GM12878 (cell line): ENCODE measurements around the gene TPMT. TPM values are rescaled to one million over a fixed set of nuclear protein-coding genes. Genes with fewer than 3 reads are reported as not detected.

ENCODE experiments used
- ATAC-seq: fragments of 200-7000 bp; cut with Tn5 transposase; 3 replicates; pipeline ENCODE4 v1.9.1; 2020; ENCODE audit warnings: mild to moderate bottlenecking, moderate library complexity
- BruUV-seq: library from RNA; stranded (reverse); fragments of 400-500 nt; replicated peaks from 2 replicates; lab custom pipeline; 2021; lab: Mats Ljungman, UMichigan
- CTCF ChIA-PET: fragments of 300-600 bp; sonication (Branson Sonifier 250); formaldehyde crosslinking; extraction: SDS; loops from one replicate; lab custom pipeline; 2021; ENCODE audit warnings: inconsistent platforms; lab: Yijun Ruan, JAX
- POLR2A ChIA-PET: fragments of 350-600 bp; formaldehyde crosslinking; extraction: SDS; loops from one replicate; lab custom pipeline; 2021; ENCODE audit warnings: inconsistent platforms; lab: Charles Lee
- RAD21 ChIA-PET: fragments of 300-600 bp; sonication (Branson Sonifier 250); formaldehyde crosslinking; loops from one replicate; lab custom pipeline; 2023; ENCODE audit warnings: antibody characterized with exemption; ENCODE audit not compliant: unreplicated experiment; lab: Charles Lee
- SMC1A ChIA-PET: fragments of 300-600 bp; sonication (Branson Sonifier 250); formaldehyde crosslinking; loops from one replicate; lab custom pipeline; 2023; ENCODE audit not compliant: unreplicated experiment, uncharacterized antibody; lab: Charles Lee
- DNase-seq: peaks from one replicate; pipeline ENCODE4 v3.0.0-alpha.2; 2011; ENCODE audit warnings: low read depth, low spot score
- FAIRE-seq: peaks from 3 replicates; lab custom pipeline; 2011; peaks lifted over from hg19 to GRCh38; lab: Jason Lieb, UNC
- H2AFZ ChIP-seq: 2 replicates; pipeline ENCODE4 v1.6.0; 2011; ENCODE audit warnings: low read depth, low read length, control low read depth; ENCODE audit not compliant: control insufficient read depth
- H3K27ac ChIP-seq: 2 replicates; pipeline ENCODE4 v1.5.1; 2011; ENCODE audit warnings: control low read depth; ENCODE audit not compliant: control insufficient read depth, insufficient read depth
- H3K27me3 ChIP-seq, 2 experiments: replicated peaks in 1 of 2; 2 replicates each; pipeline versions ENCODE4 v1.6.0 to v1.6.1; 2011; ENCODE audit warnings: low read length in 1 of 2; ENCODE audit not compliant: control insufficient read depth in 2 of 2, insufficient read depth in 2 of 2
- H3K36me3 ChIP-seq, 2 experiments: 2 replicates each; pipeline ENCODE4 v1.5.1; 2011; ENCODE audit warnings: low read length in 1 of 2; ENCODE audit not compliant: control insufficient read depth in 2 of 2, insufficient read depth in 2 of 2
- H3K4me1 ChIP-seq: 2 replicates; pipeline ENCODE4 v1.6.1; 2011; ENCODE audit warnings: mild to moderate bottlenecking, low read length, moderate library complexity, mixed read lengths; ENCODE audit not compliant: control insufficient read depth, insufficient read depth
- H3K4me2 ChIP-seq: 2 replicates; pipeline ENCODE4 v1.6.0; 2011; ENCODE audit warnings: control low read depth; ENCODE audit not compliant: control insufficient read depth, insufficient read depth
- H3K4me3 ChIP-seq: fragments of 200-600 bp; sonication (generic); 2 replicates; pipeline ENCODE4 v1.5.1; 2016
- H3K79me2 ChIP-seq: 2 replicates; pipeline ENCODE4 v1.6.0; 2011; ENCODE audit warnings: low read length; ENCODE audit not compliant: control insufficient read depth, insufficient read depth
- H3K9ac ChIP-seq: 2 replicates; pipeline ENCODE4 v1.8.0; 2011; ENCODE audit warnings: low read length, control low read depth, mixed read lengths; ENCODE audit not compliant: control insufficient read depth, insufficient read depth
- H3K9me3 ChIP-seq: replicated peaks from 3 replicates; pipeline ENCODE4 v1.5.1; 2011; ENCODE audit warnings: mild to moderate bottlenecking, low read length; ENCODE audit not compliant: control insufficient read depth, insufficient read depth
- H4K20me1 ChIP-seq: 2 replicates; pipeline ENCODE4 v1.6.0; 2011; ENCODE audit not compliant: control insufficient read depth, insufficient read depth
- CBX3 ChIP-seq: fragments of 200-600 bp; sonication (generic); IDR thresholded peaks from 2 replicates; pipeline ENCODE4 v1.6.1; 2016; ENCODE audit warnings: low read depth, borderline replicate concordance
- CBX5 ChIP-seq: sonication (generic); IDR thresholded peaks from 2 replicates; pipeline ENCODE4 v1.6.1; 2016; ENCODE audit warnings: low read depth, moderate library complexity, mild to moderate bottlenecking, inconsistent platforms
- CEBPB ChIP-seq, 2 experiments: fragments of 150-350 bp in 1 of 2; IDR thresholded peaks; 2 replicates each; pipeline ENCODE4 v1.6.1; 2012 to 2014; ENCODE audit warnings: low read depth in 2 of 2, low read length in 2 of 2, borderline replicate concordance in 1 of 2, inconsistent platforms in 1 of 2
- E2F8 ChIP-seq: fragments of 450-650 bp; IDR thresholded peaks from 2 replicates; pipeline ENCODE4 v1.6.1; 2018; ENCODE audit warnings: mild to moderate bottlenecking, low read depth, moderate library complexity; ENCODE audit not compliant: partially characterized antibody
- KLF5 ChIP-seq: fragments of 450-650 bp; IDR thresholded peaks from 2 replicates; pipeline ENCODE4 v1.6.1; 2014; ENCODE audit warnings: mild to moderate bottlenecking; ENCODE audit not compliant: partially characterized antibody
- MYC ChIP-seq: IDR thresholded peaks from 2 replicates; pipeline ENCODE4 v1.6.1; 2011; ENCODE audit warnings: mild to moderate bottlenecking, low read length, moderate library complexity, inconsistent platforms; ENCODE audit not compliant: insufficient read depth, insufficient replicate concordance, insufficient read length, severe bottlenecking
- POLR2A ChIP-seq: IDR thresholded peaks from 2 replicates; pipeline ENCODE4 v1.6.1; 2011; ENCODE audit warnings: low read depth, mild to moderate bottlenecking, low read length
- RAD21 ChIP-seq: IDR thresholded peaks from 2 replicates; pipeline ENCODE4 v1.6.1; 2011; ENCODE audit warnings: mild to moderate bottlenecking, low read depth, low read length, moderate library complexity; ENCODE audit not compliant: insufficient read depth
- SMARCA5 ChIP-seq: fragments of 450-650 bp; IDR thresholded peaks from 2 replicates; pipeline ENCODE4 v1.6.1; 2017; ENCODE audit warnings: mild to moderate bottlenecking
- SRF ChIP-seq, 2 experiments: IDR thresholded peaks; 2 replicates each; pipeline ENCODE4 v1.6.1; 2011; ENCODE audit warnings: low read depth in 2 of 2, low read length in 2 of 2, mild to moderate bottlenecking in 1 of 2, moderate library complexity in 1 of 2
- TCF7 ChIP-seq: IDR thresholded peaks from 2 replicates; pipeline ENCODE4 v1.6.1; 2014; ENCODE audit warnings: antibody characterized with exemption, borderline replicate concordance
- ZNF687 ChIP-seq: fragments of 450-650 bp; IDR thresholded peaks from 2 replicates; pipeline ENCODE4 v1.6.1; 2017; ENCODE audit warnings: mild to moderate bottlenecking, moderate library complexity
- WGBS: methylation state at CpG from one replicate; pipeline ENCODE4 v1.1.6; 2016; ENCODE audit warnings: low lambda C conversion rate; ENCODE audit not compliant: insufficient replicate concordance, insufficient coverage; ENCODE audit errors: missing lambda C conversion rate; 5-methylcytosine and 5-hydroxymethylcytosine counted together
- in situ Hi-C: fragments of 300-500 bp; cut with MboI; formaldehyde crosslinking; loops from 9 replicates; pipeline ENCODE4 v1.14.3; 2018; ENCODE audit warnings: mixed read lengths
- intact Hi-C: fragments of 100-400 bp; cut with micrococcal nuclease; formaldehyde crosslinking; loops from one replicate; pipeline ENCODE4 v1.14.2; 2022; ENCODE audit not compliant: unreplicated experiment
- polyA plus RNA-seq, 11 experiments: library from polyadenylated mRNA; depleted of rRNA in 4 of 11; unstranded in 6 of 11; stranded (reverse) in 5 of 11; fragments of >200 nt; fragmentation: Nextera tagmentation in 4 of 11; fragmentation: Illumina TruSeq in 1 of 11; extraction: Ambion mirVana in 4 of 11; extraction: Trizol in 1 of 11; gene quantifications; 1 replicate in 1 of 11; 2 replicates in 10 of 11; pipeline versions ENCODE4 v1.2.1 to v1.2.3, GENCODE V29; 2011 to 2016; ENCODE audit warnings: inconsistent platforms in 2 of 11, missing spikeins in 2 of 11, low read depth in 1 of 11
- total RNA-seq, 4 experiments: library from RNA; depleted of rRNA in 3 of 4; stranded (reverse); fragments of >200 nt in 3 of 4; fragmentation: Illumina TruSeq in 1 of 4; extraction: Trizol in 1 of 4; gene quantifications; 2 replicates each; pipeline versions ENCODE4 v1.2.1 to v1.2.3, GENCODE V29; 2013 to 2021
- TF ChIP-seq, protein P1 (sequence below): fragments of 450-650 bp; IDR thresholded peaks from 2 replicates; pipeline ENCODE4 v1.6.1; 2017; ENCODE audit warnings: antibody characterized with exemption, mild to moderate bottlenecking, moderate library complexity

The TPMT gene
- total and polyA plus RNA-seq, 10 of the 15 experiments (the other 5 are each of a cell fraction or from before 2014, with no cell fraction given): 7.9 to 18.2 (median 16.3) TPM

DNA sequence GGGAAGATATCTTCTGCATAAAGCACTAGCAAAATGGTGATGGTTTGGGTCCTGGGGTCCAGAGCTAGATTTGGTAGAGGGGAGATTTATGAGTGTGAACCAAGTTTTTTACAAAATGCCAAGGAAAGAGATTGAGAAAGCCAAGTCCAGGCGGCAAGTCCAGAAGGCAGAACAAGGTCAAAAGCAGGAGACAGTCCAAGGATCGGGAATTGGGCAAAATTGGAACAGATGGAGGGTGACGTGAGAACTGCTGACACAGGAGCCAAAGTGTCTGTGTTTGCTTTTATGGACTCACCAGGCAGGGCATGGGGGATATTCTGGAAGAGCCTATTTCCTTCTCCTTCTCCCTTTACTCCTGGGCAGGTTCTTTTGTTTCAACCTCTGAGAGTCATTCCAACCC, 36.5 kb downstream of the TPMT start:
- RAD21 ChIA-PET: no interaction called here
- FAIRE-seq (no peak), DNase-seq (no peak), ATAC-seq (no peak)
- H3K79me2 ChIP-seq: no peaks in the 10 kb centered on the region
- POLR2A ChIA-PET: no interaction called here
- no peaks in the 10 kb centered on the region for H4K20me1 ChIP-seq
- H3K4me3 ChIP-seq: no peak overlapping the region
- intact Hi-C loops (no loop called here), in situ Hi-C loops (no loop called here)
- no peaks in the 10 kb centered on the region for H3K36me3 ChIP-seq
- no peak overlapping the region for H3K4me2 ChIP-seq
- H3K27me3 ChIP-seq: no peaks in the 10 kb centered on the region
- no peak overlapping the region for H2AFZ ChIP-seq
- SMC1A ChIA-PET: no interaction called here
- 12% methylated on average over 3 of the region's 3 CpGs for WGBS
- BruUV-seq: no TSS peak
- CTCF ChIA-PET: no interaction called here
- no peaks in the 10 kb centered on the region; the same call in 1 of the 2 replicates for H3K4me1 ChIP-seq
- H3K9ac ChIP-seq: no peak overlapping the region
- no peak overlapping the region for H3K27ac ChIP-seq
- no peaks in the 10 kb centered on the region; the same call in 2 of the 3 replicates for H3K9me3 ChIP-seq
- no peak for TF ChIP-seq MYC
- no peak for TF ChIP-seq CBX3
- TF ChIP-seq, protein P1, sequence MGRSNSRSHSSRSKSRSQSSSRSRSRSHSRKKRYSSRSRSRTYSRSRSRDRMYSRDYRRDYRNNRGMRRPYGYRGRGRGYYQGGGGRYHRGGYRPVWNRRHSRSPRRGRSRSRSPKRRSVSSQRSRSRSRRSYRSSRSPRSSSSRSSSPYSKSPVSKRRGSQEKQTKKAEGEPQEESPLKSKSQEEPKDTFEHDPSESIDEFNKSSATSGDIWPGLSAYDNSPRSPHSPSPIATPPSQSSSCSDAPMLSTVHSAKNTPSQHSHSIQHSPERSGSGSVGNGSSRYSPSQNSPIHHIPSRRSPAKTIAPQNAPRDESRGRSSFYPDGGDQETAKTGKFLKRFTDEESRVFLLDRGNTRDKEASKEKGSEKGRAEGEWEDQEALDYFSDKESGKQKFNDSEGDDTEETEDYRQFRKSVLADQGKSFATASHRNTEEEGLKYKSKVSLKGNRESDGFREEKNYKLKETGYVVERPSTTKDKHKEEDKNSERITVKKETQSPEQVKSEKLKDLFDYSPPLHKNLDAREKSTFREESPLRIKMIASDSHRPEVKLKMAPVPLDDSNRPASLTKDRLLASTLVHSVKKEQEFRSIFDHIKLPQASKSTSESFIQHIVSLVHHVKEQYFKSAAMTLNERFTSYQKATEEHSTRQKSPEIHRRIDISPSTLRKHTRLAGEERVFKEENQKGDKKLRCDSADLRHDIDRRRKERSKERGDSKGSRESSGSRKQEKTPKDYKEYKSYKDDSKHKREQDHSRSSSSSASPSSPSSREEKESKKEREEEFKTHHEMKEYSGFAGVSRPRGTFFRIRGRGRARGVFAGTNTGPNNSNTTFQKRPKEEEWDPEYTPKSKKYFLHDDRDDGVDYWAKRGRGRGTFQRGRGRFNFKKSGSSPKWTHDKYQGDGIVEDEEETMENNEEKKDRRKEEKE: no peak
- TF ChIP-seq ZNF687: no peak
- no peak for TF ChIP-seq POLR2A
- TF ChIP-seq RAD21: no peak
- no peak for TF ChIP-seq SRF (IDR thresholded peaks at IDR 0.05; ENCODE audit: low read depth in 2 of 2, low read length in 2 of 2)
- no peak for TF ChIP-seq TCF7
- TF ChIP-seq CEBPB (IDR thresholded peaks at IDR 0.05; ENCODE audit: borderline replicate concordance in 1 of 2, low read depth in 2 of 2, low read length in 2 of 2): no peak
- TF ChIP-seq CBX5: no peak
- no peak for TF ChIP-seq SMARCA5
- no peak for TF ChIP-seq E2F8
- TF ChIP-seq KLF5: no peak
